ENCODE data around the gene LCOR.

DNA sequence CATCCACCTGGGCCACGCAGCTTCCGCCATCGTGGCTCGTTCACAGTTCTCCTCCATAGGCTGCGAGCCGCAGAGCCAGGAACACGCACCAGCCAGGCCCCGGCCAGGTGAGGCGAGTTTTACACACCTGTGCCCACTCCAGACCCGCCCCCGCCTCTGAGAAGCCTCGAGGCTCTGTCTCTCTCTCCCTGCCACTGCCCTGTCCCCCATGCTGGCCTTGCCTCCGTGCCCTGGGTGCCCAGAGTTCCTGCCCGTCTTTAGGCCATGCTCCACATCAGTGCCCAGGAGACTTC lies 211.4 kb downstream of the LCOR start:
- no peak for TF ChIP-seq RARB (CRISPR knock-in tag; IDR thresholded peaks at IDR 0.05)
- TF ChIP-seq, protein P1, sequence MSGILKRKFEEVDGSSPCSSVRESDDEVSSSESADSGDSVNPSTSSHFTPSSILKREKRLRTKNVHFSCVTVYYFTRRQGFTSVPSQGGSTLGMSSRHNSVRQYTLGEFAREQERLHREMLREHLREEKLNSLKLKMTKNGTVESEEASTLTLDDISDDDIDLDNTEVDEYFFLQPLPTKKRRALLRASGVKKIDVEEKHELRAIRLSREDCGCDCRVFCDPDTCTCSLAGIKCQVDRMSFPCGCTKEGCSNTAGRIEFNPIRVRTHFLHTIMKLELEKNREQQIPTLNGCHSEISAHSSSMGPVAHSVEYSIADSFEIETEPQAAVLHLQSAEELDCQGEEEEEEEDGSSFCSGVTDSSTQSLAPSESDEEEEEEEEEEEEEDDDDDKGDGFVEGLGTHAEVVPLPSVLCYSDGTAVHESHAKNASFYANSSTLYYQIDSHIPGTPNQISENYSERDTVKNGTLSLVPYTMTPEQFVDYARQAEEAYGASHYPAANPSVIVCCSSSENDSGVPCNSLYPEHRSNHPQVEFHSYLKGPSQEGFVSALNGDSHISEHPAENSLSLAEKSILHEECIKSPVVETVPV (CRISPR knock-in tag; IDR thresholded peaks at IDR 0.05): no peak
- TF ChIP-seq PATZ1 (CRISPR knock-in tag; IDR thresholded peaks at IDR 0.05; ENCODE audit: borderline replicate concordance): no peak
- TF ChIP-seq BACH2 (CRISPR knock-in tag; IDR thresholded peaks at IDR 0.05; ENCODE audit: borderline replicate concordance): no peak
- TF ChIP-seq GLIS3 (CRISPR knock-in tag; IDR thresholded peaks at IDR 0.05): no peak
- no peak for TF ChIP-seq CSDC2 (CRISPR knock-in tag; IDR thresholded peaks at IDR 0.05)
- TF ChIP-seq TOX (CRISPR knock-in tag; IDR thresholded peaks at IDR 0.05; ENCODE audit: borderline replicate concordance): no peak
- TF ChIP-seq ISL1 (CRISPR knock-in tag; IDR thresholded peaks at IDR 0.05): no peak
- no peak for TF ChIP-seq ARNTL (CRISPR knock-in tag; IDR thresholded peaks at IDR 0.05; ENCODE audit: borderline replicate concordance, low read depth)

Measured in SK-N-SH treated with all-trans-retinoic acid at 6 μM for 48 hours (cell line).